ENCODE measurements around the gene CCDC88A. TPM values are rescaled to one million over a fixed set of nuclear protein-coding genes. Genes with fewer than 3 reads are reported as not detected.

Gene CCDC88A
- total RNA-seq, 4 donors from 2014 or later: 5.5 to 23.8 (median 17.3) TPM

- H3K27ac ChIP-seq: no peak overlapping the region
- no peak overlapping the region for H3K4me3 ChIP-seq
- H3K4me1 ChIP-seq: no peaks in the 10 kb centered on the region
- H3K9me3 ChIP-seq: no peaks in the 10 kb centered on the region
- no peaks in the 10 kb centered on the region for H3K27me3 ChIP-seq
- no peaks in the 10 kb centered on the region for H3K36me3 ChIP-seq
- intact Hi-C loops (cut with DNase I): no loop called here
- TF ChIP-seq POLR2A (IDR thresholded peaks at IDR 0.05): no peak
- no peak for TF ChIP-seq CTCF (IDR thresholded peaks at IDR 0.05)
- no peak for DNase-seq
Observed at GRCh38 chr2:55371376-55371775, 48.3 kb downstream of the CCDC88A start.

- intact Hi-C loops (cut with DNase I): no loop called here
- Histone ChIP-seq H3K4me1 (peaks cover 0 to 6% (median 0%) of the 10 kb centered on the region in 3 donors), H3K9me3 (no peaks in the 10 kb centered on the region), H3K4me3 (no peak overlapping the region), H3K36me3 (no peaks in the 10 kb centered on the region), H3K27me3 (no peaks in the 10 kb centered on the region), H3K27ac (no peak overlapping the region)
- WGBS, 2 donors: 67 to 94% methylated on average over 4 of the region's 4 CpGs
- DNase-seq: no peak
- TF ChIP-seq POLR2A (IDR thresholded peaks at IDR 0.05) (no peak), CTCF (IDR thresholded peaks at IDR 0.05) (no peak)
Observed at GRCh38 chr2:55370208-55370607, 49.4 kb downstream of the CCDC88A start.

- intact Hi-C loops (cut with DNase I): no loop called here
- H3K4me1 ChIP-seq: peaks cover 3 to 21% (median 4%) of the 10 kb centered on the region in 3 donors
- no peaks in the 10 kb centered on the region for H3K27me3 ChIP-seq
- WGBS, 2 donors: 54 to 60% methylated on average over 3 of the region's 3 CpGs
- DNase-seq: no peak
- no peak overlapping the region for H3K27ac ChIP-seq
- no peak overlapping the region for H3K4me3 ChIP-seq
- no peak for TF ChIP-seq CTCF (IDR thresholded peaks at IDR 0.05)
- no peak for TF ChIP-seq POLR2A (IDR thresholded peaks at IDR 0.05)
- H3K36me3 ChIP-seq: no peaks in the 10 kb centered on the region
- no peaks in the 10 kb centered on the region for H3K9me3 ChIP-seq
Observed at GRCh38 chr2:55365303-55365702, 54.4 kb downstream of the CCDC88A start.

GRCh38 chr2:55364189-55365055 is 55.2 kb downstream of the CCDC88A start:
- Histone ChIP-seq H3K4me3 (no peak overlapping the region), H3K27me3 (no peaks in the 10 kb centered on the region), H3K36me3 (no peaks in the 10 kb centered on the region), H3K4me1 (peaks cover 3 to 21% (median 4%) of the 10 kb centered on the region in 3 donors), H3K9me3 (no peaks in the 10 kb centered on the region), H3K27ac (no peak overlapping the region)
- intact Hi-C loops (cut with DNase I): no loop called here
- no peak for DNase-seq
- no peak for TF ChIP-seq POLR2A (IDR thresholded peaks at IDR 0.05)
- TF ChIP-seq CTCF (IDR thresholded peaks at IDR 0.05): no peak
- WGBS, 2 donors: 53 to 54% methylated on average over 3 of the region's 3 CpGs

GRCh38 chr2:55363636-55364035 is 56.0 kb downstream of the CCDC88A start:
- Histone ChIP-seq H3K4me3 (no peak overlapping the region), H3K9me3 (no peaks in the 10 kb centered on the region), H3K4me1 (peaks cover 3 to 21% (median 6%) of the 10 kb centered on the region in 3 donors), H3K27me3 (no peaks in the 10 kb centered on the region), H3K27ac (no peak overlapping the region), H3K36me3 (no peaks in the 10 kb centered on the region)
- WGBS, 2 donors: 89 to 92% methylated on average over 3 of the region's 3 CpGs
- TF ChIP-seq CTCF (IDR thresholded peaks at IDR 0.05) (no peak), POLR2A (IDR thresholded peaks at IDR 0.05) (no peak)
- no peak for DNase-seq
- intact Hi-C loops (cut with DNase I): no loop called here

Measured in esophagus squamous epithelium (tissue), 5 donors.